DMS114 treated with DMSO at 0.1 percent for 48 hours (cell line): ENCODE results near the gene G3BP1.
"Not testable (repeated sequence)": the region's sequence is repeated elsewhere in the genome, so short reads cannot be mapped to it uniquely, and the experiment has no call there.

Source experiments
- DNase-seq: peaks from one replicate; lab custom pipeline; 2025; ENCODE audit not compliant: unreplicated experiment; lab: John Stamatoyannopoulos, UW

Gene G3BP1

GRCh38 chr5:151771259-151772028 is at the start of gene G3BP1:
TSS of gene G3BP1 (plus strand) at chr5:151771954. CDS start at chr5:151786621, 14,667 bp downstream.
- peak; percentile 100 for DNase-seq

- DNase-seq: no peak
Measured at GRCh38 chr5:151722546-151722945, 49.2 kb upstream of the G3BP1 start.

- DNase-seq: no peak
Measured at GRCh38 chr5:151724360-151724759, 47.4 kb upstream of the G3BP1 start.

- not testable (repeated sequence) for DNase-seq
Measured at GRCh38 chr5:151729597-151729996, 42.2 kb upstream of the G3BP1 start.

- DNase-seq: no peak
Measured at GRCh38 chr5:151730381-151730780, 41.4 kb upstream of the G3BP1 start.

- DNase-seq: no peak
Measured at GRCh38 chr5:151733358-151734063, 38.2 kb upstream of the G3BP1 start.

GRCh38 chr5:151734064-151734408 is 37.7 kb upstream of the G3BP1 start:
- DNase-seq: no peak

- no peak for DNase-seq
Measured at GRCh38 chr5:151735646-151736045, 36.1 kb upstream of the G3BP1 start.

- no peak for DNase-seq
Measured at GRCh38 chr5:151737431-151737830, 34.3 kb upstream of the G3BP1 start.

- DNase-seq: no peak
Measured at GRCh38 chr5:151738125-151738848, 33.5 kb upstream of the G3BP1 start.

- no peak for DNase-seq
Measured at GRCh38 chr5:151739395-151739794, 32.4 kb upstream of the G3BP1 start.

- DNase-seq: no peak
Measured at GRCh38 chr5:151739939-151740335, 31.8 kb upstream of the G3BP1 start.

- peak; percentile 67 for DNase-seq
Measured at GRCh38 chr5:151740336-151740942, 31.3 kb upstream of the G3BP1 start.

- no peak for DNase-seq
Measured at GRCh38 chr5:151740958-151741373, 30.8 kb upstream of the G3BP1 start.

GRCh38 chr5:151741678-151742423 is 29.9 kb upstream of the G3BP1 start:
- no peak for DNase-seq

GRCh38 chr5:151742870-151743294 is 28.9 kb upstream of the G3BP1 start:
- peak; percentile 73 for DNase-seq

- no peak for DNase-seq
Measured at GRCh38 chr5:151743530-151743929, 28.2 kb upstream of the G3BP1 start.

- DNase-seq: no peak
Measured at GRCh38 chr5:151745071-151745705, 26.6 kb upstream of the G3BP1 start.

- no peak for DNase-seq
Measured at GRCh38 chr5:151750121-151750520, 21.6 kb upstream of the G3BP1 start.

- no peak for DNase-seq
Measured at GRCh38 chr5:151751091-151751490, 20.7 kb upstream of the G3BP1 start.
